HG03432 (cell line): ENCODE data around the gene TLE3.

Experiments used
- ATAC-seq: cut with Tn5 transposase; IDR thresholded peaks from one replicate; pipeline ENCODE4 v1.9.1; 2021; ENCODE audit warnings: mild to moderate bottlenecking, moderate library complexity; ENCODE audit not compliant: unreplicated experiment

Gene TLE3

DNA sequence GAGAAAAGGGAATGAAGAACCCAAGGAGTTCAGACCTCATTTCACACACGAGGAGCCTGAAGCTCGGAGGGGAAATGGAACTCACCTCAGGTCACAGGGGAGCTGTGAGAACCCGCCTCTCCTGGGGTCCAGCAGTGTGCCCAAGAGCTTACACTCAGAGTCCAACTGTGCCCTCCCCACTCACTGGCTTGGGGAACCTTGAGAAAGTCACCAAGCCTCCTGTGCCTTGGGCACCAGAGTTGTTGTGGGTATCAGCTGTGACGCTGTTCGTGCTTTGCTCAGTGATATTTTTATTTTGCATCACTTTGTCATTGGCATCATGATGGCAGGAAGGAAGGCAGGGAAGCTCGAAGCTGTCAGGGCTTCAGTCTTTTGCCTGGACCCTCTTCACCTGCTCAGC is 83.4 kb downstream of the TLE3 start:
- no peak for ATAC-seq

DNA sequence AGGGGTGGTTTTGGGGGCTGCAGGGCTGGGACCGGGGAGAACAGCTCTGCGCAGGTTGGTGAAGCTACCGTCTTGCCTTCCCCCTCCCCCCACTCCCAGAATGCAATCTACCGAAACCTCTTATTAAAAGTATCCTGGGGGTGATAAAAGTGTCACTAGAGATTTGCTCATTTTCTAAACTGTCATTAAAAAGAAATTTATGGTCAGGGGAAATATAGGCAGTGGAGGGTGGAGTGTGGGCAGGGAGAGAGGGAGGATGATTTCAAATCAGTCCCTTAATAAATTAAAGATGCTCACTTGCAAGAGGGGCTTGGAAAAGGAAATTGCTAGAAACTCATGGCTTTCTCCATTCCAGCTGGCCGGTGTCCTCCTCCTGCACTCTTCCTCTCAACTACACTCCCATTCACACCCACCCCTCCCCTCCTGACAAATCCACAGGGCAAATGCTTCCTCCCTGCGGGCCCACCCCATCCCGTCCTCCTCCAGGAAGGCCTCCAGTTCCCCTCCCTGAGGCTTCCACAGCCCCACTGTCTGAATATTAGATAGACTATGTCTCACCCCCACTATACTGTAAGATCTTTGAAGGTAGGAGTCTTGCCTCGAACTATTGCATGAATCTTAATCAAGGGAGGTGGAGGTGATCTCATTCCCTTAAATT is 83.9 kb downstream of the TLE3 start:
- no peak for ATAC-seq

DNA sequence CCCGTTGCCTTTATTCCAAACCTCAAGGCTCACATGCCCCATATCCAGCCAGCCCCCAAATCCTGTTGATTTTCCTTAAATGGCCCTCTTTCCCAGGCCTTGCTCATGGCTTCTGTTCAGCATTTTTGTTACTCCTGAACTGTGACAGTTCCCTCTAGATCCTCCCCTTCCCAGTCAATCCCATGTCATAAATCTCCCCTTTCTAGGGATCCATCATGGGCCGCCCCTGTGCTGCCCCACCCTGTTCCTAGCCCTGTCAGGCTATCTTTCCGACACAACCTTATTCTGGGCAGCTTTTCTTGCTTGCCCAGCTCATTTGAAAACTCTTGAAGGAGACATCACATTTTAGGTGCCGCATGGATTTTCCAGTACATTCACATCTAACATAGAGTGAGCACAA is 84.8 kb downstream of the TLE3 start:
- ATAC-seq, result no peak

DNA sequence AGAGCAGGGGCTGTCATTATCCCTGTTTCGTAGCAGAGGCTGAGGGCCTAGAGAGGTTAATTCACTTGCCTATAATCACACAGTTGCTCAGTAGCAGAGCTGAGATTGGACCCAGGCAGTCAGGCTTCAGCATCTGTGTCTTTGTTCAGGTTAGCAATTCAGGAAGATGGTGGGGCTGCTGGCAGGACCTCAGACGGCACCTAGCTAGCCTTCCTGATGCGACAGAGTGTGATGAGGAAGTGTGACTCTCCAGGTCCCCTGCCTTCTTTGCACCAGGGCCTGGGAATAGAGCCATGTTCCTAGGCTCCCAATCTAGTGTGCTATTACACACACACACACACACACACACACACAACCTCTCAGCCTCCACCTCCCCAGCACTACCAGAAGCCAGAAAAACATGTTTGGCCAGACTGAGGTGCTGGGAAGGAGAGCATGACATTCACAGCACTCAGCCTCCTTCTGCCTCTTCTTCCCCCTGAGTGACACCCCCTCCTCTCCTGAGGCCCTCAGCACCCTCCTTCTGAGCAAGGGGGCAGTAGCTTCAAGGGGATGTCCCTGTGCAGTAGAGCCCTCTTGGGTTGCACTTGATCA is 88.9 kb downstream of the TLE3 start:
- no peak for ATAC-seq

GRCh38 chr15:70006259-70007147 is 91.2 kb downstream of the TLE3 start:
- no peak for ATAC-seq

DNA sequence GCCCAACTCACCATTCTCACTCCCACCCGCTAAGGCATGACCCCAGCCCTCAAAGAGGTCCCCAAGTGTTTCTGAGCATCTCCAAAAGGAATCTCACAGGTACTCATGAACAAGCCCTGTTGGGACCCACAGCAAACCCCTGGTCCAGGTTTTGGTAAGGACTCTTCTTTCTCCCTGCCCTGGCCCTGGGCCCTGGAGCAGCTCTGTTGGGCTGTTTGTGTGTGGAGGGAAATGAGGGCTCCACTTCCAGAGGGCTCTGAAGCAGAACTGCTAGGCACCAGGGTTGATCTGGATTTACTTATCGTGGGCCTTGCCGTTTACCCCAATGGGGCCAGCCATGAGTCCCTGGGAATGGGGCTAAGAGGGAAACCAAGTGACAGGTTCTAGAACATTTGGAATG is 92.9 kb downstream of the TLE3 start:
- no peak for ATAC-seq

DNA sequence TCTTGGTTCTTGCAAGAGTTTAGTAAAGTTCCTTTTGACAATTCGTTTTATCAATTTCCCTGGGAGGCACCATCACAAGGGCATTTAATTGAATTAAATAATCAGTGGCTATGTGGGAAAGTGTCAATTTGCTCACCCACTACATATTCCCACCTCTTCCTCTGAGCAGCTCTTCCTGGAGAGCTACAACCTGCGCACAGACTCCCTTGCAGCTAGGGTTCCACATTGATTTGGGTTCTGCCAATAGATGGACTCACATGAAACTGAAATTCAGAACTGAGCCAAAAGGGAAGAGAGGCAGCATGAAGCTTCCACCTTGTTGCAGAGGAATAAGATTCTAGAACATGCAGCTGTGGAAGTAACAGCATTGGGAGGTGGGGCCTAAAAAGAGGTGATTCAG is 94.8 kb downstream of the TLE3 start:
- ATAC-seq, result no peak

- ATAC-seq, result no peak
Measured at GRCh38 chr15:70001859-70002258, 95.9 kb downstream of the TLE3 start.

GRCh38 chr15:69999392-70000085 is 98.2 kb downstream of the TLE3 start:
- no peak for ATAC-seq

- no peak for ATAC-seq
Measured at GRCh38 chr15:69998541-69999391, 99.0 kb downstream of the TLE3 start.

- ATAC-seq, result no peak
Measured at GRCh38 chr15:69997813-69998212, 99.9 kb downstream of the TLE3 start.
